Adrenal gland (tissue), 5 donors: ENCODE data around the gene PRR5.

ENCODE experiments used
- CTCF ChIP-seq, 6 experiments: fragments of 450-650 bp in 4 of 6; fragments of 200-600 bp in 2 of 6; sonication (generic) in 1 of 6; IDR thresholded peaks; 1 replicate in 5 of 6; 2 replicates in 1 of 6; pipeline versions ENCODE4 v1.5.1 to v1.8.0; 2016 to 2021; ENCODE audit warnings: antibody characterized with exemption in 6 of 6, mild to moderate bottlenecking in 2 of 6, moderate library complexity in 1 of 6
- POLR2A ChIP-seq, 2 donors: fragments of 450-650 bp; IDR thresholded peaks; one replicate each; pipeline ENCODE4 v1.6.1; 2017; ENCODE audit warnings: antibody characterized with exemption in 2 of 2, mild to moderate bottlenecking in 2 of 2, moderate library complexity in 1 of 2
- donor health status: DM: no; HTN: no; CAD: no.

GRCh38 chr22:44719586-44720368 is 17.8 kb downstream of the PRR5 start:
- TF ChIP-seq CTCF (IDR thresholded peaks at IDR 0.05) (no peak), POLR2A (IDR thresholded peaks at IDR 0.05) (no peak)
